Activated naive CD8-positive, alpha-beta T cell treated with anti-CD3 and anti-CD28 coated beads, Interleukin-2, amount 50 U/mL, for 16 hours (primary cell): ENCODE results near the gene NHLRC3.
A peak's percentile ranks its signal among the peaks of the same experiment; 100 is the strongest.
"Not testable (repeated sequence)": the region's sequence is repeated elsewhere in the genome, so short reads cannot be mapped to it uniquely, and the experiment has no call there.

Experiments used
- DNase-seq: peaks from one replicate; pipeline ENCODE4 v3.0.0-alpha.2; 2020; ENCODE audit warnings: low read depth, low spot score

NHLRC3 gene

GRCh38 chr13:39037880-39038568, at the start of gene NHLRC3, which contains the start of gene PROSER1:
Gene NHLRC3, plus strand, starts transcription at chr13:39038456. Its CDS starts 184 bp downstream, at chr13:39038640.
Gene PROSER1, minus strand, starts transcription at chr13:39038089. Its CDS starts 847 bp downstream, at chr13:39037242.
- peak; percentile 63 for DNase-seq

- no peak for DNase-seq
Observed at GRCh38 chr13:38990693-38991092, 47.6 kb upstream of the NHLRC3 start, which contains the start of gene STOML3. Gene STOML3, minus strand, starts transcription at chr13:38990831. Its CDS starts 110 bp downstream, at chr13:38990721.

- DNase-seq = no peak
Observed at GRCh38 chr13:38993381-38993780, 44.9 kb upstream of the NHLRC3 start.

- DNase-seq = no peak
Observed at GRCh38 chr13:38998739-38999138, 39.5 kb upstream of the NHLRC3 start.

GRCh38 chr13:39006371-39007111, 31.7 kb upstream of the NHLRC3 start:
- not testable (repeated sequence) for DNase-seq

- DNase-seq = no peak
Observed at GRCh38 chr13:39012608-39013007, 25.6 kb upstream of the NHLRC3 start.

GRCh38 chr13:39013462-39013861, 24.8 kb upstream of the NHLRC3 start:
- DNase-seq = no peak

GRCh38 chr13:39016087-39016486, 22.2 kb upstream of the NHLRC3 start:
- no peak for DNase-seq

GRCh38 chr13:39016787-39017186, 21.5 kb upstream of the NHLRC3 start:
- no peak for DNase-seq

- DNase-seq = no peak
Observed at GRCh38 chr13:39020853-39021462, 17.3 kb upstream of the NHLRC3 start.

- DNase-seq = no peak
Observed at GRCh38 chr13:39023316-39023715, 14.9 kb upstream of the NHLRC3 start.

GRCh38 chr13:39023761-39024160, 14.5 kb upstream of the NHLRC3 start:
- no peak for DNase-seq

GRCh38 chr13:39025433-39025839, 12.8 kb upstream of the NHLRC3 start:
- DNase-seq = no peak

- DNase-seq = no peak
Observed at GRCh38 chr13:39032150-39032549, 6.1 kb upstream of the NHLRC3 start.

GRCh38 chr13:39034085-39034484, 4.2 kb upstream of the NHLRC3 start:
- DNase-seq = no peak

GRCh38 chr13:39035204-39035603, 3.1 kb upstream of the NHLRC3 start:
- DNase-seq = no peak

GRCh38 chr13:39035799-39036198, 2.5 kb upstream of the NHLRC3 start:
- DNase-seq = no peak

GRCh38 chr13:39036212-39036611, 2.0 kb upstream of the NHLRC3 start:
- DNase-seq = no peak

GRCh38 chr13:39037410-39037879, 811 bp upstream of the NHLRC3 start:
- no peak for DNase-seq

- peak; percentile 6 for DNase-seq
Observed at GRCh38 chr13:39038569-39039030, 344 bp downstream of the NHLRC3 start.

GRCh38 chr13:39039041-39039440, 785 bp downstream of the NHLRC3 start:
- DNase-seq = no peak

GRCh38 chr13:39040206-39040605, 1.9 kb downstream of the NHLRC3 start:
- DNase-seq = no peak
